HG03354 (cell line): ENCODE results near the gene DGCR8.

ENCODE experiments used
- ATAC-seq: cut with Tn5 transposase; IDR thresholded peaks from one replicate; pipeline ENCODE4 v1.9.1; 2021; ENCODE audit warnings: mild to moderate bottlenecking; ENCODE audit not compliant: unreplicated experiment, poor library complexity, severe bottlenecking

DGCR8 gene

DNA sequence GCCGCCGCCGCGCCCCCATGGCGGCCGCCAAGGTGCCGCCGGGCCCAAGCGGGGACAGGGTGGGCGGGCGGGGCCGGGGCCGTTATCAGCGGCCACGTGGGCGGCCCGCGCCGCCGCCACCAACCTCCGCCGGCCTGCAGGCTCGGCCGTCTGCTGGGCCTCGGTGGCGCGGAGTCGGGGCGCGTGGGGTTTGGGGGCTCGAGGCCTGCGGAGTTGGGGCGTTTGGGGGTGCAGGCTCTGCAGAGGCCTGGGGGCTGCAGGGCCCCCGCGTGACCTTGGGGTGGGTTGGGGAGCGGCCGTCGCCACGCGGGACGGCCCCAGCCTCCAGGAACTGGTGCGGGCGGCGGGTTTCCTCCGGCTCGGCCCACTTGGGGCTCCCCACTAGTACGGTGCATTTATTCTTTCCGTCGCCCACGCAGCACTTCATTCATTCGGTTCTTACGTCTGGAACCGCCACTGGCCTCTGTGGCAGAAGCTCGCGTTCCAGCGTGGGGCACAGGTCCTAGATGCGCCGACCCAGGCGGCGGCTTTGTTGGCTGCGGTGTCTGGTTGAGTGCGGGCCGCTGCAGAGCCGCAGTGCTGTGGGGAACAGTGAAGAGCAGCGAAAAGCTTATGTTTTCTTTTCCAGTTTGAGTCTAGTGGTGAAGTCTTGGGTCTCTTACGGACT lies 37.7 kb downstream of the DGCR8 start:
- peak; percentile 28 for ATAC-seq

DNA sequence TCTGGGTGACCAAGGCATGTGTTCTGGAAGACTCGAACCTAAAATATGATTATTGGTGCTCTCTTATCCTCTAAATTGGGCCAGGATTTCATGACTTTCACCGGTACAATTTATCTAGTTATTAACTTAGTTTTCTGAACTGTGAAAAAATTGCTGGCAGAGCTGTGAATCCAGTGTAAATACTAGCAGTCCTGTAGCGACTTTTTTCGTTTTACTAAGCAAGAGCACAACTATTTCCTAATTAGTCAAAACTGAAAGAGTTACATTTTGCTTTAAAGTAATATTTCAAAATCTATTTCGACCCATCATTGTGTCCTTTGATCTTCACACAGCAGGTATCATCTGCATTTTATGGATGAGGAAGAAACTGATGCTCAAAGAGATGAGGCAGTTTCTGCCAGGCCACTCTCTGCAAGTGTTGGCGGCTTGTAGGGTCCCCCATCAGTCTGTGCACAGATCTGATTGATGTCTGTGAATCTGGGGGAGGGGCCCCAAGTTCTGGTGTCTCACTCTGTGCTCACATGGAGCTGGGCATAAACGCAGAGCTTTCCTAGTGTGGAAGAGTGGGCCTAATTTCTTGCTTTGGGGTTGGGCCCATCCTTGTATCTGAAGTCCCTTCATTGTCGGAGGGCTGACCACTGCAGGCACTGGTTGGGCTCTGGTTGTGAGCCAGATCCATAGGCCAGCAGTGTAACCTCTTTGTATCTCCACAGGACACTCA lies 38.4 kb downstream of the DGCR8 start:
- ATAC-seq: no peak

DNA sequence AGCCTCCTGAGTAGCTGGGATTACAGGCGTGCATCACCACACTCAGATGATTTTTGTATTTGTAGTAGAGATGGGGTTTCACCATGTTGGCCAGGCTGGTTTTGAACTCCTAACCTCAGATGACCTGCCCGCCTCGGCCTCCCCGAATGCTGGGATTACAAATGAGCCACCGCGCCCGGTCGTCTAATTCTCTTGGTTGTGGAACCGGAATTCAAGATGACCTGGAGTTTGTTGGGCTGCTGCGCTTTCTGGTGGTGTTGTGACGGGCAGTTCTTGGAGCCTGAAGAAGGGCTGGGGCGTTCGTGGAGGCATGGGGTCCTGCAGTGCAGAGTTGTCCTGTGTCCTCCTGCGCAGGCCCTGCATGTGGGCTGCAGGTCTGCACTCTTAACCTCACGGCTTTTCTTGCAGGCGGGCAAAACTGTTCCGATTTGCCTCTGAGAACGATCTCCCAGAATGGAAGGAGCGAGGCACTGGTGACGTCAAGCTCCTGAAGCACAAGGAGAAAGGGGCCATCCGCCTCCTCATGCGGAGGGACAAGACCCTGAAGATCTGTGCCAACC lies 41.9 kb downstream of the DGCR8 start:
- ATAC-seq: no peak

DNA sequence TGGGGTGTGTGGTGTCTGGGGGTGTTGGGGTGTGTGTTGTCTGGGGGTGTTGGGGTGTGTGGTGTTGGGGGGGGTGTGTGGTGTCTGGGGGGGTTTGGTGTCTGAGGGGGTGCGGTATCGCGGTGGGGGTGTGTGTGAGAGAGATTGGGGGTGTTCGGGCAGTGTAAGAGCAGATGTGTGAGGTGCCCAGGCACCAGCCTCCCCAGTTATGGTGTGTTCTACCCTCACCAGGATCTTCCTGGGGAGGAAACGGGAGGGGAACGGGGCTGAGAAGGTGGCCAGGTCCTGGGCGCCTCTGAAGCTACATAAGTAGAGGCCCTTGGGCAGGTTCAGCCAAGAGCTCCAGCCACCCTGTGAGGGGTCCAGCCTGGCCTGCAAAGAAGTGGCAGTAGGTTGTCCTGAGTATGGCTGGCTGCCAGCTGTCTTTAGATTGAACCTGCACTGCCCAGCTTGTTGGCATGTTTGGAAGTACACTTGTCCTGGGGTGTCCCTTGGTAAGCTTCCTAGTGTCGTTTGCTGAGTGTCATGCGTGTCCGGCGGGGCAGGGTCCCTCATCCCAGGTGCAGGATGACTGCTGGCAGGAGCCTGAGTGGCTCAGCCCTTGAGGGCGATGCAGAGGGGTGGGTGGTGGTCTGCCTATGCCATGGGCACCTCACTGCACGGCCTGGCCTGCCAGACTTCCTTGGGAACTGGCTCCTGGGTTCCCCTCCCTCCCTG lies 43.5 kb downstream of the DGCR8 start:
- no peak for ATAC-seq

DNA sequence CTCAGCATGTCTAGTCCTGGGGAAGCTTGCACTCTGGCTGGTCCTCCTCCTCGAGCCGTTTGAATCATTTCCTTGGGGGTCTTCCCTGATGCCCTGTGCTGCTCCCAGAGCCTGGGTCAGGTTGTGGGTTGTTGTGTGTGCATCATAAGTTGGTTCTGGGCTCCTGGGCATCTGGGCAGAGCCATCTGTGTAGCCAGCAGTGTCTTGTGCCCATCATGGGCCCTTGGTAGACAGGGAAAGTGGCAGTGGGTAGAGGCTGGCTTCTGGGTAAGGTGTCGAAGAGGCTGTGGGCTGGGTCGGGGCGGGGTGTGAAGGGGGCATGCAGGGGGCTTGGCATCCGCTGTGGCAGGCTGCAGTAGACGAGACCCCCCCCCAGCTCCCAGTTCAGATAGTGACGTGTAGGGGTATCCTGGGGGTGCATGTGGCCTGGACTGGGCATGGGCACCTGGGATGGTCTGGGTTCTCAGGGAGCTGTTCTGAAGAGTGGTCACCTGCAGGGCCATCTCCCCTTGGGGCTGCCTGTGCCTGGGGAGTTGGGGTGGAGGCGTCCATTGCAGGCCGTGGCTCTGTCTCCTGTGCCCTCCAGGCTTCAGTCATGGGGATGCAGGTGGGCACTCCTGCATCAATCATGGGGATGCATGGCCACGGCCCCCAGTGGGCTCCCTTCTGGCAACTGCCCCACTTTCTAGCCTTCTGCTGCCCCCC lies 44.2 kb downstream of the DGCR8 start:
- no peak for ATAC-seq

DNA sequence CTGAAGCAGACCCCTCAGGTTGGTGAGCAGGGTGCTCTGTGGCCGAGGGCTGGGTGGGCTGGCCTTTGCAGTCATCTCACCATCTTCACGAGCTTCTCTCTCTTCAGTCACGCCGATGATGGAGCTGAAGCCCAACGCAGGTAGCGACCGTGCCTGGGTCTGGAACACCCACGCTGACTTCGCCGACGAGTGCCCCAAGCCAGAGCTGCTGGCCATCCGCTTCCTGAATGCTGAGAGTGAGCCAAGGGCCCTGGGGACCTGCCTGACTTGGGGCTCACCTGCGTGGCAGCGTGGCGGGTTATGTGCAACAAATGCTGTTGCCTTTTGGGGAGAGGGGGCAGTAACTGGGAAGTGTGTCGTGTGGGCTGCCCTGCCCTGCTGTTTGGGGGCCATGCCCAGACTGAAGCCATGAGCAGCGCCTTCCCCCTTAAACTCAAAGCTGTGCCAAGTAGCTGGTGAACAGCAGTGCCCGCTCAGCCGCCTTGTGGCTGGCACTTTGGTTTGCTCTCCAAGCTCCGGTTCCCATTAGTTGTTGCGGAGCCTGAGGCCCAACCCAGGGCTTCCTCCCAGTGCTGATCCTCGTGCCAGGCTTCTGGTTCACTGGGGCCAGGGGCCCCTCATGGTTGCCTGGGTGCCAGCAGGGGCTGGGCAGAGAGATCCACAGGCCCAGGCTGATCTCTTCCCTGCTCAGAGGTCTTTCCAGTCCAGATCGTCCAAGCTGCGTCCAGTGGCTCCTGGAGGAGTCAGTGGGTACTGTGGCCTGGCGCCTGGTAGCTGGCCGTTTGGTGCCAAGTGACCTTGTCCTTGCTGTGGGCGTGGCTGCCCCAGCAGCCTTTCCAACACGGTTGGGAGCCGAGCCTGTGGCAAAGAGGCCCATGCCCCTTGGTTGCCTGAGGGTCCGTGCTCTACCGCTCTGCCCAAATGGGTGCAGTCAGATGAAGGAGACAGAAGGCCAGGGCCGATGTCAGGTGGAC lies 45.4 kb downstream of the DGCR8 start:
- no peak for ATAC-seq

DNA sequence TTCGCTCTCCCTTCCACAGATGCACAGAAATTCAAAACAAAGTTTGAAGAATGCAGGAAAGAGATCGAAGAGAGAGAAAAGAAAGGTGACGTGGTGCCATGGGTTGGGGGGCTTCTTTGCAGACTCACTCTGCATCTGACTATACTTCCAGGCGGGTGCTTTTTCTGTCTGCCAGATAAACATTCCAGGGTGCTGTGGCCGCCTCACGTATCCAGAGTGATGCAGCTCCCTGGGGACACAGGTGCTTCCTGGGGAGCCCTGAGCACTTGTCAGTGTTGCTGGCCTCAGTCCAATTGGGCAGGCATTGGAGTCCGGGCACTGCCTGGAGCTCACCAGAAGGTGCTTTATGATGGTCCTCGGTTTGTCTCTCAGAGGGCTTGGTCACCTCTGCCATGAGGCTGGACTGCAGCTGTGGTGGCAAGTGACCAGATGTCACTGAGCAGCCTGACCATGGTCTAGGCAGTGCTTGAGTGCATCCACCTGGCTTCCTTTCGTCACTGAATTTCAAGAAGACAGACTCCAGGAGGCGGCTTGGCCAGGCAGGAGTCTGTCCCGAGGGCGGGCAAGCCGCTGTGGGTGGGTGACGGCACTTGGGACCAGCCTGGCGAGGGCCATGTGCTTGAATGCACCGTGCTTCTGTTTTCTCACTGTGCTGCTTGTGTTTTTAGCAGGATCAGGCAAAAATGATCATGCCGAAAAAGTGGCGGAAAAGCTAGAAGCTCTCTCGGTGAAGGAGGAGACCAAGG lies 46.4 kb downstream of the DGCR8 start:
- ATAC-seq: no peak

DNA sequence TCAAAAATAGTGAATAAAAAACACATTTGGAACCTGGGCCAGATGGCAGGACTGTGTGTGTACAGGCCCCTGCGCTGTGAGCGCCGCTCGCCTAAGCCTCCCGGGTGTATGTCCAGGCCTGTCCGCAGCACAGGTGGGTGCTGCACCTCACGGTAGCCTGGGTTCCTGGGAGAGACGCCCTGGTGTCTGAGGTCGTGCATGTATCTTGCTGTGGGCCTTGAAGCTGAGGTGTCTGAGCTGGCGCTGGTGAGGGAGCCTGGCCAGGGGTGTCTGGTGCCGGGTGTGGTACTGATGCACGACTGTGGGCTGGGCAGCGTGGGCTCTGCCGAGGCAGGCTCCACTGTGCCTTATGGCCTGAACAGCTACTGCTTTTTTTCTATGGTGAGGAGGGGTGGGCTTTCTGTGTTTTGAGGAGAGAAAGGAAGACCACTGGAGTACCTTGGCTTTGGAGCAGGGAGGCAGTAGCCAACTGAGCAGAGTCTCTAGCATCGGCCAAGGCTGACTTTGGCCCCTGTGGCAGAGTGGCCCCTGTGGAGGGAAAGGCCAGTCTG lies 47.4 kb downstream of the DGCR8 start:
- ATAC-seq: no peak

DNA sequence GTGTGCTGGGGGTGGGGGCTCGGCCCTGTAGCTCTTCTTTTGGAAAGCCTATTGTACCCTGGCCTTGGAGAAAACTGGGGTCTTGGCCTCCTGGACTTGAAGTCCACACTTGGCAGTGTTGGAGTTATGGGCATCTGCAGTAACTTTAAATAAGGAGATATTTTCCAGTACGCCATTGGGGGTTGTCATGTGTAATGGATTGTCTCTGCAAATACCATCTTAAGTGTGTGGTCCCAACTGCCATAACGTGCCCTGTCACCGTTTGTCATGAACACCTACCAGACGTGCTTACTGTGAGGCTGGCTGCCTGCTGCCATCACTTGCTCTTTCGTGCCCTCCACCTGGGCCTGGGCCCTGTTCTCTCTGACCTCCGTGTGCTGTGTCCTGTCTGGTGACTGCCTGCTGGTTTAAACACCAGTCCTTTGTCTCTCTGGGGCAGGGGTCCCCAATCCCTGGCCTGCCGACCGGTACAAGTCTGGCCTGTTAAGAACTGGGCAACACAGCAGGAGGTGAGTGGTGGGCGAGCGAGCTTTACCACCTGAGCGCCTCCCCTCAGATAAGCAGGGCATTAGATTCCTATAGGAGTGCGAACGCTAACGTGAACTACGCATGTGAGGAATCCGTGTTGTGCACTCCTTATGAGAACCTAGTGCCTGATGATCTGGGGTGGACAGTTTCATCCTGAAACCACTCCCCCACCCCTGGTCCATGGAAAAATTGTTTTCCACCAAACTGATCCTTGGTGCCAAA lies 48.0 kb downstream of the DGCR8 start:
- no peak for ATAC-seq

DNA sequence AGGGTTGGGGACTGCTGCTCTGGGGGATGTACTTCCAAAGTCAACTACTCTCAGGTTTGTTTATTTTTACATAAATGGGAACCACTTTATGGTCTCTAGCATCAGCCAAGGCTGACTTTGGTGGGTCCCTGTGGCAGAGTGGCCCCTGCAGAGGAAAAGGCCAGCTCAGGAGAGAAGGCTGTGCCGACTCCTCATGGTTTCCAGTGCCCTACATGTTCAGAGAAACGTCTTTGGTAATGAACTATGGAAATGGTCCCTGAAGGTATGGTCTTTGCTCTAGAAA lies 48.5 kb downstream of the DGCR8 start:
- no peak for ATAC-seq

DNA sequence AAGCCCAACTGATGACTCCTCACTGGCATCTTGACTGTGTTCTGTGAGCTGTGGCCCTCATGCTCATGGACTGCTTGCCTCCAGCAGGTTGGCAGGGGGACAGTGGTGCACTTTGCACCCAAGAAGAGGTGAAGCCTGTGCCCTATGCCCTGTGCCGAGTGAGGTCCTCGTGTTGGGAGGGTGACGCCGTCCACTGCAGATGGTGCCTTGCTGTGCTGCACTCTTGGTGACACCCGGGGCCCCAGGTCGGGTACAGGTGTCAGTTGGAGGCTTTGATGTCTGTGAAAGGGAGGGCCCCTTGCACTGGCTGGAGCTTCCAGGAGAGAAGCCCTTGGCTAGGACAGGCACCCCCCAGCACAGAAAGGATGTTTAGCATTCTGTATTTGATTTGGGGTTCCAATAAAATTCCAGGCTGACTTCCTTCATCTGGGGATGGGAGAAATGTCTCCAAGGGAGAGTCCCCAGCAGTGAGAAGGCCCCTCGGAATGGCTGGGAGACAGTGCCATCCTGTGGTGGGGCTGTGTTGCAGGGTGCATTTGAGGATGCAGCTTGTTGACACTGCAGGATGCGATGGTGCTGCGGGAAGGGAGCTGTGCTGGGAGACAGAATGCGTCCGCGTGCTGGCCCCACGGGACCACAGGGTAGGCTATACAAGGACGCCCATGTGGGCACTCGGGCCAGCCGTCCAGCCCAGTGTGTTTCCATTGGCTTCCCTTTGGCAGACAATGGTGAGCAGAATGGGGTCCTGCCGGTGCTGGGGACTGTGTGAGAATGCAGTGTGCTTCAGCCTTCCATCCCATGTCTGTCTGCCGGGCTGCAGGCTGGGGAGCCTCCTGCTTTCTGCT lies 49.1 kb downstream of the DGCR8 start:
- ATAC-seq: no peak

DNA sequence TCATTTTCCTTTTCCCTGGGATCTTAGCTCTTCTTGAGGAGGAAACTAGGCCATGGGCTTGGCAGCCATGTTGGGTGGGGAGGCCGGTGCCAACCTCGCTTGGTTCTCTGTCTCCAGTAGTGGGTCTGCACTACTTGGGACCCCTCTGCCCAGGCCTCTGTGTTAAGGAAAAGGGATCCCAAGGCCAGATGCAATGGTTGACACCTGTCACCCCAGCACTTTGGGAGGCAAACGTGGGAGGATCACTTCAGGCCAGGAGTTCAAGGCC lies 49.6 kb downstream of the DGCR8 start:
- ATAC-seq: no peak

DNA sequence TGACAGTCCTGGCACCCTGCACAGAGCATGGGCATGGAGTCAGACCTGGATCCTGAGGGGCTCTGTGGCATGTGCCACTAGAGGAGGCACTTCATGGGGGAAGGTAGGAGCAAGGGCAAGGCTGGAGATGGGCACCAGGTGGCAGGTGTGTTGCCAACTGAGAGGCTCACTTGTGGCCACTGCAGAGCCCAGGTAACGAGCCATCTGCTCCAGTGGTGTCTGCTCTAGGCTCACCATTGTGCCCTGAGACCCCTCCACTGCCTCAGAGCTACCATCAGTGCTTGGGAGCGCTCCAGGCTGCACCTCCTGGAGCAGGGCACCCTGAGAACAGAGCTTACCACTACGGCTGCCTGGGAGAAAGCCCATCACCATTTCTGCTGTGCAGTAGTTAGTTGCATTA lies 50.3 kb downstream of the DGCR8 start:
- ATAC-seq: no peak

DNA sequence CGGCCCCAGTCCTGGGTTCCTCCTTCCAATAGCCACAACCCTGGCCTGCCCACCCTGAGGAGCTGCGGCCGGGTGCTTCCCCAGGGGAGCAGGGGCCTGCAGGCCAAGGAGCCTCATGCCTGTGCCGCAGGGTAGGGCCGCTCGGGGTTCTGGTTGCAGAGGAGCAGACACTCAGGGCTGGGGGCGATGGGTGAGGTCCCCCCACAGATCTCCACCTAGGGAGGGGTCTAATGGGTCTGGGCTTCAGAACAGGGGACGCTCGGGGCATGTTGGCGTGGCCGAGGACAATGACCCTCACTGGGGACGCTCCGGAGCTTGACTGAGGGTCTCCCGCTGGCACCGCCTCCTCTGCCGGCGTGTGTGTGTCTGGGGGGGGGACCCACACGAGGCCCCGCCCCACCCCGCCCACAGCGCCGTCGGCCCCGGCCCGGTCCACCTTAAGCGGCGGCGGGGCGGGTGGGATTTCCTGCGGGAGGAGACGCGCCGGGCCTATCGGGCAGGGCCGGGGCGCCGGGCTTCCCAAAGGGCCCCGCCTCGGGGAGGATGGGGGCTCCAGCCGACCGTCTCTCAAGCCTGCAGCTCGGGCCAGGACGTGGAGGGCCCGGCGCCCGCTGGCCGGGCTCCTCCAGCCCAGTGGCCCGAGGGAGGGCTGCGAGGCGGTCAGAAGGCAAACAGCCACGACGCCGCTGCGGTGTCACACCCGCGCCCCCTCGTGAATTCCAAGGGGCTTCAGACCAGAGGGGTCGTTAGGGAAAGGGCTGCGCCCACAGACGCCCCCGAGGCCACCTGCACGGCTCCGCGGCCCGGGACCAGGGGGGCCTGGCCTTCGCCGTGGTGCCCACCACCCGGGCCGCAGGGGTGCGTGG lies 50.9 kb downstream of the DGCR8 start:
- ATAC-seq: peak; percentile 51

DNA sequence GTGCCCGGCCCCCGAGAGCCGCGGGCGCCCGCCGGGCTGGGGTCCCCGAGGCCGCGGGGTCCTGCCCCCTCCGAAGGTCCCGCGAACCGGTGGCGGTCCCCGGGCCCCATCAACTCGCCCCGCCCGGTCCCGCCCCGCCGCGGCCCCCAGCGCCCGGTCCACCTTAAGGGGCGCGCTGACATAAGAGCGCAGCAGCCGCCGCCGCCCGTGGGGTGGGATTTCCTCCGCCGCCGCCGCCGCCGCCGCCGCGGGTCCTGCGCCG lies 51.5 kb downstream of the DGCR8 start, which contains the start of gene ZDHHC8:
Gene ZDHHC8 (plus strand): TSS at position 208 of the 262 bp plus-strand sequence. CDS start 144 bp downstream, outside the sequence.
- peak; percentile 45 for ATAC-seq
